Activated T-helper 1 cell treated with anti-CD3 and anti-CD28 coated beads, Interleukin-12 subunit alpha, Interleukin-12 subunit beta, Interleukin-2, Interleukin-4 antibody, amounts not matched to agents 30 ng/mL and 10 ng/mL and 1 ng/mL, durations not matched to agents 14 hours and 24 hours and 36 hours (primary cell): ENCODE results near the gene ACSM2B. TPM values are rescaled to one million over a fixed set of nuclear protein-coding genes. Genes with fewer than 3 reads are reported as not detected.
"Not testable (repeated sequence)": the region's sequence is repeated elsewhere in the genome, so short reads cannot be mapped to it uniquely, and the experiment has no call there.

Experiments used
- DNase-seq: peaks from one replicate; pipeline ENCODE4 v3.0.0; 2021; ENCODE audit warnings: low spot score
- H3K27ac Mint-ChIP-seq: one replicate; pipeline ENCODE4 v1.8.0; 2021; ENCODE audit warnings: mild to moderate bottlenecking, mixed read lengths
- H3K27me3 Mint-ChIP-seq: one replicate; pipeline ENCODE4 v1.8.0; 2022; ENCODE audit warnings: mild to moderate bottlenecking, moderate library complexity, mixed read lengths; ENCODE audit not compliant: insufficient read depth
- H3K36me3 Mint-ChIP-seq: one replicate; pipeline ENCODE4 v1.8.0; 2021; ENCODE audit warnings: low read depth, mixed read lengths
- H3K4me1 Mint-ChIP-seq: one replicate; pipeline ENCODE4 v1.8.0; 2021; ENCODE audit warnings: low read depth, mixed read lengths
- H3K4me3 Mint-ChIP-seq: one replicate; pipeline ENCODE4 v1.8.0; 2021; ENCODE audit warnings: mild to moderate bottlenecking, moderate library complexity, mixed read lengths
- H3K9me3 Mint-ChIP-seq: one replicate; pipeline ENCODE4 v1.8.0; 2021; ENCODE audit warnings: mixed read lengths
- intact Hi-C: fragments of 100-400 bp; cut with micrococcal nuclease; formaldehyde crosslinking; loops from one replicate; pipeline ENCODE4 v1.15.1; 2024
- total RNA-seq: library from RNA; stranded (reverse); gene quantifications from 2 replicates; pipeline ENCODE4 v1.2.3, GENCODE V29; 2022

ACSM2B gene
- total RNA-seq, 1 donor from 2014 or later, result not detected

GRCh38 chr16:20586112-20586511, 9.9 kb upstream of the ACSM2B start:
- H3K4me3 Mint-ChIP-seq, H3K36me3 Mint-ChIP-seq, H3K4me1 Mint-ChIP-seq, H3K9me3 Mint-ChIP-seq, H3K27ac Mint-ChIP-seq, intact Hi-C loops, DNase-seq, H3K27me3 Mint-ChIP-seq: not testable (repeated sequence)

DNA sequence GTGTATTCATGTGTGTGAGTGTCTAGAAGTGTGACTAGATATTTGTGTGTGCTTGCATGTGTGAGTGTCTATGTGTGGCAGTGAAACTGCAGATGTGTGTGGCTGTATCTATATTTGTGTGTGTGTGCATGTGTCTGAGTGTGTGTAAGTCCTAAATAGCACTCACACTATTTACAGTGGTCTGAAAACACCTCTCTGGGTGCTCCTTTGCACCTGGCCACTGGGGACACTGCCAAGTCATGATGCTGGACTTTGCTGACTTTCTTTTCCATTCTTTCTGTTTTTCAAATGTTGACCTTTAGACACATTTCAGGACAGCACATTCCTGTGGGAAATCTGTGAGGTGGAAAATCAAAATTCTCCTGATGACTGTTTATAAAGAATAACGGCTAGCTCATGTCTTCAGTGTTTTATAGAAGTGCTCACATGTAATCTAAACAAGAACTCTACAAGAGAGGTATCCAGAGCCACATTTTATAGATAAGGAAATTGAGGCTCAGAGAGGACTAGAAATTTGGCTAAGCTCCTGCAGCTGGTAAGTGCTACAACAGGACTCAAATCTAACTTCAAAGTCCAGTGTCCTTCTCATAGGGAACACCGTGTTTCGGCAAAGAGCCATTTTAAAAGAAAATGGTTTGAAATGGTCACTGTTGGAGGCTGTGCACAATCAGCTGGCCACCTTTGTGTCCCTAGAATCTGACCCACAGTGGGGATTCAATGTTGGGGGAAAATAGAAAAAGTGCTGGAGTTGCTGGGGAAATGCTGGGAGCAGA, 4.5 kb upstream of the ACSM2B start:
- intact Hi-C loops, H3K9me3 Mint-ChIP-seq: not testable (repeated sequence)

GRCh38 chr16:20578091-20578490, 1.9 kb upstream of the ACSM2B start:
- not testable (repeated sequence) for H3K36me3 Mint-ChIP-seq, DNase-seq

More for the DNA sequence above, 4.5 kb upstream of the ACSM2B start:
- not testable (repeated sequence) for H3K36me3 Mint-ChIP-seq, H3K4me3 Mint-ChIP-seq, DNase-seq, H3K27ac Mint-ChIP-seq, H3K27me3 Mint-ChIP-seq, H3K4me1 Mint-ChIP-seq

GRCh38 chr16:20569117-20569651, 7.0 kb downstream of the ACSM2B start:
- H3K36me3 Mint-ChIP-seq, DNase-seq, H3K4me1 Mint-ChIP-seq, H3K27ac Mint-ChIP-seq, H3K4me3 Mint-ChIP-seq, intact Hi-C loops, H3K27me3 Mint-ChIP-seq, H3K9me3 Mint-ChIP-seq: not testable (repeated sequence)

More at GRCh38 chr16:20578091-20578490, 1.9 kb upstream of the ACSM2B start:
- H3K4me1 Mint-ChIP-seq, H3K9me3 Mint-ChIP-seq, H3K27ac Mint-ChIP-seq, H3K4me3 Mint-ChIP-seq, H3K27me3 Mint-ChIP-seq, intact Hi-C loops: not testable (repeated sequence)

GRCh38 chr16:20568404-20568803, 7.8 kb downstream of the ACSM2B start:
- DNase-seq, result no peak
- Mint-ChIP-seq H3K27ac (no peak overlapping the region), H3K4me3 (no peak overlapping the region), H3K9me3 (no peaks in the 10 kb centered on the region), H3K27me3 (no peaks in the 10 kb centered on the region), H3K36me3 (no peaks in the 10 kb centered on the region), H3K4me1 (no peaks in the 10 kb centered on the region)
- intact Hi-C loops, result no loop called here

DNA sequence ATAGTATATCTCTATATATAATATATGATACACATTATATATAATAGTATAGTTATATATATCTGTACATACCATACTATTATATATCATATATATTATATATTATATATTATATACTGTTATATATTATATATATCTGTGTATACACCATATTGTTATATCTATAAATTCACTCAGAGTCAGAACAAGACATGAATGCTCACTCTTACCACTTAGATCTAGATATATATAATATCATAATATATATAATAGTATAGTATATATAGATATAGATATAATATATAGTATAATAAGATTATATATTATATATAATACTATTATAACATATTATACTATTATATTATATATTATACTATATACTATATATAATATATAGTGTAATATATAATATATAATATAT, 9.3 kb downstream of the ACSM2B start:
- DNase-seq, result no peak
- intact Hi-C loops, result no loop called here
- H3K4me3 Mint-ChIP-seq, result no peak overlapping the region

GRCh38 chr16:20565334-20565733, 10.8 kb downstream of the ACSM2B start:
- H3K4me3 Mint-ChIP-seq, intact Hi-C loops, H3K9me3 Mint-ChIP-seq, H3K4me1 Mint-ChIP-seq, H3K27me3 Mint-ChIP-seq, H3K36me3 Mint-ChIP-seq, H3K27ac Mint-ChIP-seq, DNase-seq: not testable (repeated sequence)

More for the DNA sequence above, 9.3 kb downstream of the ACSM2B start:
- Mint-ChIP-seq H3K27ac (no peak overlapping the region), H3K4me1 (no peaks in the 10 kb centered on the region), H3K9me3 (no peaks in the 10 kb centered on the region), H3K27me3 (peaks cover 2% of the 10 kb centered on the region), H3K36me3 (no peaks in the 10 kb centered on the region)

- H3K9me3 Mint-ChIP-seq, H3K4me1 Mint-ChIP-seq, DNase-seq, H3K27me3 Mint-ChIP-seq, intact Hi-C loops, H3K4me3 Mint-ChIP-seq, H3K27ac Mint-ChIP-seq, H3K36me3 Mint-ChIP-seq: not testable (repeated sequence)
These were observed 11.9 kb downstream of the ACSM2B start for GRCh38 chr16:20564218-20564617.

- H3K27ac Mint-ChIP-seq, H3K4me3 Mint-ChIP-seq, H3K27me3 Mint-ChIP-seq: not testable (repeated sequence)
These were observed 20.5 kb downstream of the ACSM2B start for GRCh38 chr16:20555628-20556027.

DNA sequence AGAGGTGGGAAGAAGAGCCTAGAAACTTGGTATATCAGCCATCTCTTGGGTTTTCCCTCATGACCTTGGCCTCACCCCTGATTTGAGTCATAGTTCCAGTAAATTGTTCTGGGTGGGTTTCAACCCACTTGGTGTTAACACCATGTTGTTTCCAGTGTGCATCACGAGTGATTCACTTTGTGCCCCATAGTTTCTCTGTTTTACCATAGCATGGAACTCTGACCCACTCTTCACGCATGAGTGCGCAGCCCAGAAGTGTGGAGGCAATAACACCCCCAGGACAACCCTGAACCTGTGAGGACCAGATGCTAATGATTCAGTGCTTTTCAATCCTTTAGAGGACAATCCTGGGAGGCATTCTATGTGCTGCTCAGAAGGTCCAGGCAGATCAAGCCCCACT, 21.5 kb downstream of the ACSM2B start:
- DNase-seq, H3K36me3 Mint-ChIP-seq, H3K9me3 Mint-ChIP-seq, H3K27ac Mint-ChIP-seq, H3K4me1 Mint-ChIP-seq, intact Hi-C loops, H3K4me3 Mint-ChIP-seq, H3K27me3 Mint-ChIP-seq: not testable (repeated sequence)

More at GRCh38 chr16:20555628-20556027, 20.5 kb downstream of the ACSM2B start:
- H3K9me3 Mint-ChIP-seq, H3K36me3 Mint-ChIP-seq, DNase-seq, H3K4me1 Mint-ChIP-seq, intact Hi-C loops: not testable (repeated sequence)

GRCh38 chr16:20553493-20553892, 22.7 kb downstream of the ACSM2B start:
- H3K27ac Mint-ChIP-seq, H3K4me3 Mint-ChIP-seq, H3K9me3 Mint-ChIP-seq, H3K27me3 Mint-ChIP-seq, H3K36me3 Mint-ChIP-seq, DNase-seq, H3K4me1 Mint-ChIP-seq, intact Hi-C loops: not testable (repeated sequence)

DNA sequence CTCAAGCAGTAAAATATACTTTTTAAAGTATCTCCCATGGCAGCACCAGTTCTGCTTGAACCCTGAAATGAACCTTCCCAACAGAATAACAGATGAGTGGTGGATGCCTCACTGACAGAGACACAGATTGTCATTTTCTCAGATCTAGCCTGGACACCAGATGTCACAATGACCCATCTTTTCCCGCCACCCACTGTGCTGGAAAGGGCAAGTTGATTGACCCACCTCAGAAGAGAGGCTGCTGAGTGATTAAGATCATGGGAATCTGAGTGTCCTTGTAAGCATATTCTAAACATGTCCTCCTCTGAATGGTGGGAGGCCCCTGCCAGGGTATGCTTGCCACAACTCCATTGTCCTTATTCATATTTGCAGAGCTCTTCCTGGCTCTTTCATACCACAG, 29.2 kb downstream of the ACSM2B start:
- H3K9me3 Mint-ChIP-seq, H3K4me3 Mint-ChIP-seq, H3K27me3 Mint-ChIP-seq, intact Hi-C loops, DNase-seq, H3K4me1 Mint-ChIP-seq, H3K27ac Mint-ChIP-seq, H3K36me3 Mint-ChIP-seq: not testable (repeated sequence)

GRCh38 chr16:20546278-20546853, 29.8 kb downstream of the ACSM2B start:
- DNase-seq, H3K27me3 Mint-ChIP-seq, H3K9me3 Mint-ChIP-seq, H3K27ac Mint-ChIP-seq, H3K36me3 Mint-ChIP-seq, intact Hi-C loops, H3K4me3 Mint-ChIP-seq, H3K4me1 Mint-ChIP-seq: not testable (repeated sequence)
